ENCODE data around the gene VPS13D.
A peak's percentile ranks its signal among the peaks of the same experiment; 100 is the strongest.

The VPS13D gene

GRCh38 chr1:12342401-12343003, 112.7 kb downstream of the VPS13D start:
- no peak overlapping the region for H3K4me3 ChIP-seq (ENCODE audit: low read depth in 1 of 2, low read length in 1 of 2)
- peaks cover 51% of the 10 kb centered on the region for H3K36me3 ChIP-seq
- no peaks in the 10 kb centered on the region for H3K9me3 ChIP-seq
- no peak for TF ChIP-seq CTCF (IDR thresholded peaks at IDR 0.05)
- peaks cover 19 to 21% of the 10 kb centered on the region in 2 experiments for H3K4me1 ChIP-seq (ENCODE audit: control insufficient read depth in 1 of 2, insufficient read depth in 1 of 2, low read depth in 1 of 2, low read length in 1 of 2)
- H3K27ac ChIP-seq: no peak overlapping the region
- H3K27me3 ChIP-seq: no peaks in the 10 kb centered on the region

GRCh38 chr1:12343823-12344487, 114.1 kb downstream of the VPS13D start:
- no peak for TF ChIP-seq CTCF (IDR thresholded peaks at IDR 0.05)
- no peak overlapping the region for H3K4me3 ChIP-seq (ENCODE audit: low read depth in 1 of 2, low read length in 1 of 2)
- H3K4me1 ChIP-seq (ENCODE audit: control insufficient read depth in 1 of 2, insufficient read depth in 1 of 2, low read depth in 1 of 2, low read length in 1 of 2): peaks cover 19 to 21% of the 10 kb centered on the region in 2 experiments
- H3K36me3 ChIP-seq: peaks cover 55% of the 10 kb centered on the region
- H3K27ac ChIP-seq: peak overlapping the region; percentile 76
- H3K9me3 ChIP-seq: no peaks in the 10 kb centered on the region
- no peaks in the 10 kb centered on the region for H3K27me3 ChIP-seq

GRCh38 chr1:12344596-12345349, 114.9 kb downstream of the VPS13D start:
- Histone ChIP-seq H3K4me3 (ENCODE audit: low read depth in 1 of 2, low read length in 1 of 2) (no peak overlapping the region), H3K27me3 (no peaks in the 10 kb centered on the region), H3K4me1 (ENCODE audit: control insufficient read depth in 1 of 2, insufficient read depth in 1 of 2, low read depth in 1 of 2, low read length in 1 of 2) (peaks cover 19 to 21% of the 10 kb centered on the region in 2 experiments), H3K36me3 (peaks cover 57% of the 10 kb centered on the region), H3K27ac (peak overlapping the region; percentile 76), H3K9me3 (no peaks in the 10 kb centered on the region)
- no peak for TF ChIP-seq CTCF (IDR thresholded peaks at IDR 0.05)

- peak overlapping the region; percentile 76 for H3K27ac ChIP-seq
- no peaks in the 10 kb centered on the region for H3K9me3 ChIP-seq
- peaks cover 19 to 21% of the 10 kb centered on the region in 2 experiments for H3K4me1 ChIP-seq (ENCODE audit: control insufficient read depth in 1 of 2, insufficient read depth in 1 of 2, low read depth in 1 of 2, low read length in 1 of 2)
- H3K27me3 ChIP-seq: no peaks in the 10 kb centered on the region
- H3K36me3 ChIP-seq: peaks cover 62% of the 10 kb centered on the region
- no peak for TF ChIP-seq CTCF (IDR thresholded peaks at IDR 0.05)
- H3K4me3 ChIP-seq (ENCODE audit: low read depth in 1 of 2, low read length in 1 of 2): no peak overlapping the region
Measured at GRCh38 chr1:12345350-12346217, 115.8 kb downstream of the VPS13D start.

- Histone ChIP-seq H3K27me3 (no peaks in the 10 kb centered on the region), H3K4me3 (ENCODE audit: low read depth in 1 of 2, low read length in 1 of 2) (no peak overlapping the region), H3K4me1 (ENCODE audit: control insufficient read depth in 1 of 2, insufficient read depth in 1 of 2, low read depth in 1 of 2, low read length in 1 of 2) (peaks cover 19 to 21% of the 10 kb centered on the region in 2 experiments), H3K27ac (no peak overlapping the region), H3K9me3 (no peaks in the 10 kb centered on the region), H3K36me3 (peaks cover 70% of the 10 kb centered on the region)
- TF ChIP-seq CTCF (IDR thresholded peaks at IDR 0.05): no peak
Measured at GRCh38 chr1:12346483-12347151, 116.8 kb downstream of the VPS13D start.
